ENCODE results near the gene KIDINS220.

The KIDINS220 gene

GRCh38 chr2:8836971-8837794, at the start of gene KIDINS220:
KIDINS220 (minus strand) TSS chr2:8837613; CDS start chr2:8827093, 10,520 bp downstream.
- peak; percentile 91 for DNase-seq

- no peak for DNase-seq
Observed at GRCh38 chr2:8886876-8887275, 49.5 kb upstream of the KIDINS220 start.

GRCh38 chr2:8886202-8886518, 48.7 kb upstream of the KIDINS220 start:
- DNase-seq: no peak

GRCh38 chr2:8885449-8886201, 48.2 kb upstream of the KIDINS220 start:
- no peak for DNase-seq

GRCh38 chr2:8884812-8885211, 47.4 kb upstream of the KIDINS220 start:
- DNase-seq: no peak

- no peak for DNase-seq
Observed at GRCh38 chr2:8882094-8882493, 44.7 kb upstream of the KIDINS220 start.

GRCh38 chr2:8877894-8878293, 40.5 kb upstream of the KIDINS220 start:
- DNase-seq: no peak

- no peak for DNase-seq
Observed at GRCh38 chr2:8877332-8877731, 39.9 kb upstream of the KIDINS220 start.

GRCh38 chr2:8876628-8877027, 39.2 kb upstream of the KIDINS220 start:
- no peak for DNase-seq

GRCh38 chr2:8872821-8873432, 35.5 kb upstream of the KIDINS220 start:
- DNase-seq: no peak

GRCh38 chr2:8870441-8870840, 33.0 kb upstream of the KIDINS220 start:
- DNase-seq: no peak

GRCh38 chr2:8867363-8867762, 29.9 kb upstream of the KIDINS220 start:
- DNase-seq: no peak

- no peak for DNase-seq
Observed at GRCh38 chr2:8863331-8863953, 26.0 kb upstream of the KIDINS220 start.

- no peak for DNase-seq
Observed at GRCh38 chr2:8862230-8862629, 24.8 kb upstream of the KIDINS220 start.

- DNase-seq: no peak
Observed at GRCh38 chr2:8861797-8862196, 24.4 kb upstream of the KIDINS220 start.

- no peak for DNase-seq
Observed at GRCh38 chr2:8860239-8860638, 22.8 kb upstream of the KIDINS220 start.

- no peak for DNase-seq
Observed at GRCh38 chr2:8858910-8859309, 21.5 kb upstream of the KIDINS220 start.

GRCh38 chr2:8858264-8858663, 20.9 kb upstream of the KIDINS220 start:
- DNase-seq: no peak

GRCh38 chr2:8857709-8858108, 20.3 kb upstream of the KIDINS220 start:
- no peak for DNase-seq

- no peak for DNase-seq
Observed at GRCh38 chr2:8856176-8856575, 18.8 kb upstream of the KIDINS220 start.

- DNase-seq: no peak
Observed at GRCh38 chr2:8855010-8855409, 17.6 kb upstream of the KIDINS220 start.

- DNase-seq: no peak
Observed at GRCh38 chr2:8853426-8853825, 16.0 kb upstream of the KIDINS220 start.

- DNase-seq: no peak
Observed at GRCh38 chr2:8851811-8852560, 14.6 kb upstream of the KIDINS220 start.

Data from activated T-cell treated with anti-CD3 and anti-CD28 coated beads, Interleukin-2, amount 50 U/mL, for 1 hour (primary cell).